Stimulated activated CD4-positive, alpha-beta T cell treated with anti-CD3 and anti-CD28 coated beads, Interleukin-2, amount 100 ng/mL, for 4 hours (primary cell): Measurements from ENCODE around the gene RC3H2.
"Not testable (repeated sequence)": the region's sequence is repeated elsewhere in the genome, so short reads cannot be mapped to it uniquely, and the experiment has no call there.

Experiments used
- DNase-seq: peaks from one replicate; pipeline ENCODE4 v3.0.0-alpha.2; 2020; ENCODE audit warnings: low read depth

RC3H2 gene

DNA sequence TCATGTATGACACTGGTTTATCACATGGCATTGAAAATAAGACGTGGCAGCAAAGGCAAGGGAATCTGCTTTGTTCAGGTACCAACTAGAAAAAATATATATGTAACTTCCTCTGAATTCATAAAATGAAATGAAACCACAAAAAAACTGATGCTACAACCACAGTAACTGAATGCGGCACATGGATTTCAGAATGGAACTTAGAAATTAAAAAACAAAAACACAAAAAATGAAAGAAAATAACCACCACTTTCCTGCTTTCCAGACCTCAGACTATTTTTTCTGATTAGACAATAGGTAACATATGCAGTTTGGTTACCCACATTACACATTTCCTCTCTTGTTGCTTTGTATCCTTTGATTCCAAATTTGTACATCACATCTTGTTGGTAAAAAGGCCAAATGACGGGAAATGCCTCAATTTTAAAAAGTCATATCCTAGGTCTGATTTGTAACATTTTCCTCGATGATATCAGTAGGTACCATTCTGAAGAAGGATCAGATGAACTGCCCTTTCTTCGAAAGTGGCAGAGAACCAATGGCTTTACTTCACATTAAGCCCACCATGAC, 58.7 kb downstream of the RC3H2 start:
- no peak for DNase-seq

DNA sequence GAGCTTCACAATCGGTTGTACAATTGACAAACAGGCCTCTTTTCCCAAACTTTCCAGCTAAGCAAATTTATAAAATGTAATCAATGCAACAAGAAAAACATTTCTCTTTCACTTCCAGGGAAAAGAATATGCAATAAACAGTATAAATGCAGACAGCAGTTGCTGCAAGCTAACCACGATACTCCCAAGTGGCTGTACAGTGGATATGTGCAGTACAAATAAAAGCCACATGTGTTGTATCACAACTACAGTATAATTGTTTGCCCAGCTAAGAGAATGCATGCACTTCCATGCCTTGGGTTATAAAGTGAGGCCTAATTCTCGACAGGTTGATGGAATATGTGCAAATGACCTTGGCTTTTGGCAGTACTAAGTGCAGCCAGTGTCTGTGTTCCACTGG, 60.0 kb downstream of the RC3H2 start:
- DNase-seq = no peak

DNA sequence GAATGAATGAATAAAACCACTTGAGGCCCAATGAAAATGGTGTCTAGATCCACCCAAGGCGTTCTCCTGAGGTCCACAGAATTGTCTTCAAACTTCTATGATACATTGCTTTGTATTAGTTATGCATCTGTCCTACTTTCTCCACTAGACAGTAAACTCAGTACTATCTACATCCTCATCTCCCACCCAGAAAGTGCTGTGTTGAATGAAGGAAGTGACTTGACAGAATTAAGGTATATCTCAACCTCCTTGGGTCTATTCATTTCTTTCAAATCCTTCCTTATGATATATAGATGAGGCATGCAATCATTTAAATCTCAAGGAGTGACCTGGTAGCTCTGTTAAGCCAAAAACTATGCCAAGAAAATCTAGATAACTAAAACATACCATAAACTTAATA, 61.0 kb downstream of the RC3H2 start:
- DNase-seq = no peak

DNA sequence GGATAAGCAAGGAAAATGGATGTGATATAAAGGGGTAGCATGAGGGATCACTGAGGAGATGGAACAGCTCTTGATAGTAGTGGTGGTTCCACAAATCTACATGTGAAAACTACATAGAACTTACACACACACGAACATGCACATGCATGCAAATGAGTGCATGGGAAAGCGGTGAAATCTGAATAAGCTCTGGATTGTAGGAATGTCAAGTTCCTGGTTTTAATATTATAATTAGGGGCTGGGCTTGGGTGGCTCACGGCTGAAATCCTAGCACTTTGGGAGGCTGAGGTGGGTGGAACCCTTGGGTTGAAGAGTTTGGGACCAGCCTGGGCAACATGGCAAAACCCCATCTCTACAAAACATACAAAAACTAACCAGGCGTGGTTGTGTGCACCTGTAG, 63.7 kb downstream of the RC3H2 start:
- no peak for DNase-seq

DNA sequence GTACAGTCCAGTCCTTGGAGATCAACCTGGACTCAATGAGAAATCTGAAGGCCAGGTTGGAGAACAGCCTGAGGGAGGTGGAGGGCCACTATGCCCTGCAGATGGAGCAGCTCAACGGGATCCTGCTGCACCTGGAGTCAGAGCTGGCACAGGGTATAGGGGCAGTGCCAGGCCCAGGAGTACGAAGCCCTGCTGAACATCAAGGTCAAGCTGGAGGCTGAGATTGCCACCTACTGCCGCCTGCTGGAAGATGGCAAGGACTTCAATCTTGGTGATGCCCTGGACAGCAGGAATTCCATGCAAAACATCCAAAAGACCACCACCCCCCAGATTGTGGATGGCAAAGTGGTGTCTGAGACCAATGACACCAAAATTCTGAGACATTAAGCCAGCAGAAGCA, 66.7 kb downstream of the RC3H2 start:
- not testable (repeated sequence) for DNase-seq

DNA sequence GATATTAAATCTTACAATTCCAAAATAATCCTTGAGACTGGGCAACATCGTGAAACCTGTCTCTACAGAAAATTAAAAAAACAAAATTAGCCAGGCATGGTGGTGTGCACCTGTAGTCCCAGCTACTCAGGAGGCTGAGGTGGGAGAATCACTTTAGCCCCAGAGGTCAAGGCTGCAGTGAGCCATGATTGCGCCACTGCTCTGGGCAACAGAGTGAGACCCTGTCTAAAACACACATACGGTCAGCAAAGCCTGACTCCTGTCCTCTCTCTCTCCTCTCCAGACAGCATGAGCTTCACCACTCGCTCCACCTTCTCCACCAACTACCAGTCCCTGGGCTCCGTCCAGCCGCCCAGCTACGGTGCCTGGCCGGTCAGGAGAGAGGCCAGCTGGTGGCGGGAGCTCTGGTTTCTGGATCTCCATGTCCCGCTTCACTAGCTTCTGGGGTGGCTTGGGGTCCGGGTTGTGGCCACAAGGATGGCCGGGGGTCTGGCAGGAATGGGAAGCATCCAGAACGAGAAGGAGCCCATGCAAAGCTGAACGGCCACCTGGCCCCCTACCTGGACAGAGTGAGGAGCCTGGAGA, 67.8 kb downstream of the RC3H2 start:
- DNase-seq = no peak

DNA sequence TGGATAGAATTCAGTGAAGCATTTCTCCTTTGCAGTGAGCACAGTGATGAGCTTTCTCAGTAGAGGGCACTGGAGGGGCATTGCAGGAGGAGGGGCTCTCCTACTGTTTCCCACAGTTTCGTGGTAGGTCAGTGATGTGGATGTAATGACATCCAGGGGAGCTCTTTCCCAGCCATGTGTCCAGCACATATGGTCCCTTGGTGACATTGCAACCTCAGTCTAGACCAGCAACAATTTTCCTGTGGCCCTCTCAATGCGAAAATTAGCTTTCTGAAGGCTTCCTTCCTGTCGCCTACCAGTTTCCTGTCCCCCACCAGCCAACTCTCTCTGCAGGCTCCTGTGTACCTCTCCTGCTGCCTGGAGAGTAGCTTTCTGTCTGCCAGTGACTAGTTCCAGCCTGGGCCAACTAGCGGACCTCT, 69.8 kb downstream of the RC3H2 start:
- DNase-seq = no peak

DNA sequence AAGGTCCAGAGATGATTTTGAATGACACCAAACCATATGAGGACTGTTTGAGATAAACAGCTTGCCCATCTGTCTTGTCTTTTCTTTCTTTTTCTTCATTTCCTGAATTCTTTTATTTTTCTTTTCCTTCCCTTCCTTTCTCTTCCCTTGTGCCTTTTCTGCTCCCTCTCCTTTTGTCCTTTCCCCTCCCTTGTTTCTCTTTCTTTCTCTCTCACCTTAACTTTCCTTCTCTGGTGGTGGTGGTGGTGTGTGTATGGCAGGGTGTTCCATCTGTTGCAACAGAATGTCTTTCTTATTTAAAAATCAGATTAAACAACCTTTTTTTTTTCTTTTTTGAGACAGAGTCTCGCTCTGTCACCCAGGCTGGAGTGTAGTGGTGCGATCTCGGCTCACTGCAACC, 73.0 kb downstream of the RC3H2 start:
- DNase-seq = no peak

DNA sequence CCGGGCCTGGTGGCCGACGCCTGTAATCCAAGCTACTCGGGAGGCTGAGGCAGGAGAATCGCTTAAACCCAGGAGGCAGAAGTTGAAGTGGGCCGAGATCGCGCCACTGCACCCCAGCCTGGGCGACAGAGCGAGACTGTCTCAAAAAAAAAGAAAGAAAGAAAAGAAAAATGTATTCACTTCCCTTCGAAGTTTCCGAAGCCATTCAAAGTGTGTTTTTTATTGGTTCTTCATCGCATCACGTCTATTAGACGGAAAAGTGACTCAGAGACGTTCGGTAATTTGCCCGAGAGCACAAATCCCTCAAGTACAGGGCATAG, 76.2 kb downstream of the RC3H2 start:
- DNase-seq = not testable (repeated sequence)

DNA sequence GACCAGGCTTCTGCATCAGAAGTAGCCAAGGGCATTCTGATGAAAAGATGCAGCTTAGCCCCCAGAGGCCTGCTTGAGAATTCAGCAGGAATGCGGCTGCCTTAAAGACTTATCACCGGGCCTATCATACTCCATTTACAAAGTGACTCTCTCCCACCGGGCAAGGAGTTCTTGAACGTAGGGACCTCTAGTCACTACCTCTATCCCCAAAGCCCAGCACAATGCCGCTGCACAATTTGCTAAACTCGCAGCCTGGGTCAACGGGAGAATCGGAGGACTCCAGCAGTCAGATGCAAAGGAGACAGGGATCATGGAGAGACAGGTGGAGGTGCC, 77.4 kb downstream of the RC3H2 start:
- DNase-seq = no peak

DNA sequence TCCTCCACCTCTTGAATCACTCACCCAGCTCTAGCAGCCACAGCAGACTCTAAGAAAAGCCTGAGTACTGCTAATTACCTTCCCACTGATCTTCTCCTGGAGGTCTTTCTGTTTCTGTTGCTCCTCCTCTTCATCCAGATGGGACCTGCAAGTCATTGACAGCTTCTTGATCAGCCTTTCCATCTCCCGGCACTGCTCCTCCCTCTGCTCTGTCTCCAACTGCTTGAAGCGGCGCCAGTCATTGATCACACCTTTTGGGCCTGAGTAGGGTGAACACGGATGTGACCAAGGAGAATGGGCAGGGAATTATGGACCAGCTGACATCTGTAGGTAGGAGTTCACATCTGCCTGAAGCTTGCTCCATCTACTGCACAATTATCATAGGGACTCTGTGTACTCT, 82.2 kb downstream of the RC3H2 start:
- no peak for DNase-seq

DNA sequence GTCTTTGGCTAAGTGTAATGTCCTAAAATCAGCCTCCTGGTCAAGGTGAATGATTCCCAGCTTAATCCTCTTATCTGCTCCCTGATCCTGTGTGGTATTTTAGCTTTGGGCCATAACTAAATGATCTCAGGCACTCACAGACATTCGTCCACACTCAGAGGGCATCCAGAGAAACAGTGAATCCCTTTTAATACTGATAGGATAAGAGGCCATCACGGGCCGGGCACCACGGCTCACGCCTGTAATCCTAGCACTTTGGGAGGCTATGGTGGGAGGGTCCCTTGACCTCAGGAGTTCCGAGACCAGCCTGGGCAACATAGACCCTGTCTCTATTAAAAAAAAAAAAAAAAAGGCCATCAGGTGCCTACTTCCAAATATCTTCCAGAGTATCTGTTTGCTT, 83.1 kb downstream of the RC3H2 start:
- DNase-seq = no peak

DNA sequence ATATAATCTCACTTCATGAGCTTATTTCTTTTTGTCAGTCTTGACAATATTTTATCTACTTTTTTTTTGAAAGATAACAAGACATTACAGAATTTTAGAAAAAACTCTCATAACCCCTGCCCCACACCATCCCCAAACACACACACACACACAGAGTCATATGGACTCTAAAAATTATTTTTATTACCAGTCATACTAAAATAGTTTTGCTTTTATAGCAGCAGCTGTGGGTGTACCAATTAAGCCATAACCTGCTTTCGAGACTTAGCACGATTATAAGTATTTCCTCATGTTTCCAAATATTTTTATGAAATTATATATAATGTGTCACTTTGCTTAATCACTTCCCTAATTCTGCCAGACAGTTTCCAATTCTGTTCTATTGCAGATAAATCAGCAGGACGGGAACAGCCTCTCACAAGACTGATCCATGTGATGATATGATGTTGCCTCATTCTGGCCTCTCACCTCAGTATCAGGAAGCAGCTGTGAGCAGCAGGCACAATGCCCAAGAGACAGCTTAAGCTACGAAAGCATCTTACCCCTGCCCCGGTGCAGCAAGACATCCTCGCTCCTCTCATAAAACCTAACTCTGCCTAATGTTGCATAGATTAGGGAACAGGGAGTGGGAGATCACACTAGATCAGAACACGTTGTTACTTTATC, 83.7 kb downstream of the RC3H2 start:
- DNase-seq = no peak

DNA sequence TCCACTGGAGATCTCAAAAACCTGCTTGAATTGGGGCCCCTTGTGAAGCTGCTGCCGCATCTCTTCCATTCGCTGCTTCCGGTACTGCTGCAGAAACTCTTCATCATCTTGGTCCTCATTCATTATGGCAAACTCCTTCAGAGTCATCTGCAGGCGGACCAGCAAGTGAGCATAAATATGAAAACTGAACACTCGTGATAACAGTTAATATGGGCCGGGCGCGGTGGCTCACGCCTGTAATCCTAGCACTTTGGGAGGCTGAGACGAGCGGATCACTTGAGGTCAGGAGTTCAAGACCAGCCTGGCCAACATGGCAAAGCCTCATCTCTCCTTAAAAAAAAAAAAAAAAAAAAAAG, 84.7 kb downstream of the RC3H2 start:
- DNase-seq = no peak

DNA sequence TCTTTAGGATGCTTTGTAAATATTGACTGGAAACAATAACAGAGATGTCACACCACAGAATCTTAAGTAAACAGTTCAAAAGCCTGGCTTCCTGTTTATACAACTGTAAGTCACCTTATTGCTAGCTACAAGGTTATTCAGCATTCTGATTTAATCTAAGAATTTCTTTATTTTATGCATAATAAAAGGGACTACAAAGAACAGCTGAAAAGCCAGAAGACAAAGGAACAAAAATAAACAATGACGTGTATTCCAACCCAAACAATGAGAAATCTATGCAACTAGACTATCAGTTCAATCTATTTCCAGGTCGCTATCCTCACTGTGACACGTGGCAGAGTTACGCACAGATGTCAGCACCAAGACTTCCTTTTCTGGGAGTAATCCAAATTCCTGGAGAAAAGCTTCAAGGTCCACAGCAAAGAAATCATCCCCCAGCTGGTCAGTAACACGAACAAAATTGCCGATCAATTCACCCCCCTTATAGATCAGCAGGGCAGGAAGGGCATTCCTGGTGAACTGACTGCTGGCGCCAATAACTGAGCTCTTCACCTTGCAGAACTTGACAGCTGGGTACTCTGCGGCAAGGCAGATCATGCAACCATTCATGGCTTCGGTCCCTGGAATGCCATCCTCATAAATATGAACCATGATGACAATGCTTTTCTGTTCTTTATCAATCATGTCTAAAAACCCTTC, 85.2 kb downstream of the RC3H2 start:
- no peak for DNase-seq

DNA sequence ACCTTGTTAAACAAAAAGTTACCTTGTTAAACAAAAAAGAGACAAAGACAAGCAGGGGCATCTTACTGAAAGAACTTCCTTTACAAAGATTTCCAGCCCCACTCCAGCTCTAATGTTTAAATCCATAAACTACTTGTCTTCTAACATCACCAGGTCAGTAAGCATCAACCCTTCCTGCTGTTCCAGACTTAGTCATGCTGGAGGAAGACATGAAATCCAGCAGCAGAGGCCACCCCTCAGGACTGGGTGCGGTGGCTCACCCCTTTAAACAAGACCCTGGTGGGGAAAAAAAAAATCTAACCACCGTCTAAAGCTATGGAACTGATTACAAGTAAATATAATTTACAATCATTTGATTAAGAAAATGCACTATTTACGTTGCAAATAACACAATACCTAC, 85.8 kb downstream of the RC3H2 start:
- no peak for DNase-seq

DNA sequence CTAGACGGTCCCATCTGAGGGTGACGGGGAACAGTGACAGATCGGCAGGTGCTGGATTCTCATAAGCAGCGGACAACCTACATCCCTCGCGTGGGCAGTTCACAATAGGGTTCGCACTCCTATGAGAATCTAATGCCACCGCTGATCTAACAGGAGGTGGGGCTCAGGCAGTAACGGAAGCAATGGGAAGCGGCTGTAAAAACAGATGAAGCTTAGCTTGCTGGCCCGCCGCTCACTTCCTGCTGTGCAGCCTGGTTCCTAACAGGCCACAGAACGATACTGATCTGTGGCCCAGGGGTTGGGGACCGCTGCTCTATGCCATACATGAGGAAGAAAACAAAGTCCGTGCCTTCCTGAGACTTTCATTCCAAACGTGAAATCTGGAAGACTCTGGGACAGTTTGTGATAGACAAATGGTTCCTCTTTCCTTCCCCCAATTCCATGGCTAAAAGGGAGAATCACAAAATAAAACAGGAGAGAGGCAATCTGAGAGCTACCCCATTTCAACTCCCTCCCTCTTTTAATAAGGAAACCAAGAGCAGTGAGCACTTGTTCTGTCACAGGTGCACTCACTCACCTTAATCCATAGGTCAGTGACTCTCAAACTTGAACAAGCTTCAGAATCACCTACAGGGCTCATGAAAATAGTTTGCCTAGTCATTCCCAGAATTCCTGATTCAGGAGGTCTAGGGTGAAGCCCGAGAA, 88.8 kb downstream of the RC3H2 start:
- DNase-seq = peak; percentile 20

DNA sequence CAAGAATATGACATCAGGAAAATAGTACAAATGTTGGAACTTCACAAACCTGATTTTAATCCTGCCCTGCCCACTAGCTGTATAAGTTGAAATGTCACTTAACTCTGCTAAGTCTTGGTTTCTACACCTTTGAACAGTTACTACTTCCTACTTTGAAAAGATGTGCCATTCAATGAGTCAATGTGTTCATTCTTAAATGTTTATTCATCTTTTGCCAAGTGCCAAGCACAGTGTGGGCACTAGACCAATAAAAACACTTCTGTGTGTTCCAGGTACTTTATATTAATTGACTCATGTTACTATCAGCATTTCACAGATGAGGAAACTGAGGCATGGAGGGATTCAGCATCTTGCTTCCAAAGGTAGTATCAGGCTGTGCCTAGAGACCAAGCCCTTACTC, 89.6 kb downstream of the RC3H2 start:
- DNase-seq = no peak

DNA sequence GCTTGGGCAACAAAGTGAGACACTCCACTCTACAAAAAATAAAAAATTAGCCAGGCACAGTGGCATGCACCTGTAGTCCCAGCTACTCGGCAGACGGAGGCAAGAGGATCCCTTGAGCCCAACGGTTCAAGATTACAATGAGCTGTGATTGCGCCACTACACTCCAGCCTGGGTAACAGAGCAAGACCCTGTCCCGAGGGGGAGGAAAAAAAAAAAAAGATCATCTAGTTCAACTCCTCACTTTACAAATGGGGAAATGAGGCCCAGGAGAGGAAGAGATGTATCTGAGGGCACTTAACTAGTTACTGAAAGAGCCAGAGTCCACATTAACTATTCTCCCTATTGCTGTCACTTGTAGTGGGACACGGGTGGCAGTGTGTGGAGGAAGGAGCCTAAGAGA, 90.6 kb downstream of the RC3H2 start:
- DNase-seq = no peak

DNA sequence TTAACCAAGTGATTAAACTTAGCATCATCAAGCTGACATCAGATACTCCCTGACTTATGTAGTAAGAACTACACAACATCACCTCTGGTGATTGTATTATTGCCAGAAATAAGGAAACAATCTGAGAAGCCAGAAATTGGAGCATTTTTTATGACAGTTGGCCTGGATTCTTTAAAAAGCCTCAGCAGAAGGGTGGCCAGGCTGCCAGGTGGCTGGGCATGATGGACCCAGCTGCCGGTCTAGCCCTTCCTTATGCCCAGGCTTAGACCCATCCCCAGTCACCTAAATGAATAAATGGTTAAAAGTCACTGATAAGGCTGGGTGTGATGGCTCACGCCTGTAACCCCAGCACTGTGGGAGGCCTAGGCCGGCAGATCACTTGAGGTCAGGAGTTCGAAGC, 92.4 kb downstream of the RC3H2 start:
- DNase-seq = no peak

DNA sequence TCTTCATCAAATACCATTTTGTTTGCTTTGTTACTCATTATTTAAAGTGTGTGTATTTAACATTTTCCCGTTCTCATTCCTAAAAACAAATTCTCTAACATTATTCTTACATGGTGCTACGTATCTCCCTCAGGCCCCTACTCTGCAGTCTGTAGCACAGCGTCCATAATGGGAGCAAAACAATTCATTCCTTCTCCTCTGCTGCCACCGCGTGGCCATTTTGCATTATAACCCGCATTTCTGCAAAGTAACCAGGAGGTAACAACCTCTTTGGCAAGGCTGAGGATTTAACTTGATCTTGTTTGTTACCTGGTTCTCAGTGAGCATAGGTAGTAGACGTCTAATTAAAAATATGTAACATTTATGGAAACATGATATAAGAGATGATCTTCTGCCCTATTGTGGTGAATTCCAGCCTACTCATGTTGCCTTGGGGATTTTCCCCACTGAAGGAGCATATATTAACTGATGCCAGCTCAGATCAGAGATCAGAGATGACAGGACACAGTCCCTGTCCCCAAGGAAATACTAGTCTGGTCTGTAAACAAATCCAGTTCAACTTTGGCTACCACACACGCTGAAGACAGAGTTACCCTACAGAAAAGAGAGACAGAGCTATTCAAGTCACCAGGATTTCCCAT, 94.7 kb downstream of the RC3H2 start:
- peak; percentile 61 for DNase-seq

DNA sequence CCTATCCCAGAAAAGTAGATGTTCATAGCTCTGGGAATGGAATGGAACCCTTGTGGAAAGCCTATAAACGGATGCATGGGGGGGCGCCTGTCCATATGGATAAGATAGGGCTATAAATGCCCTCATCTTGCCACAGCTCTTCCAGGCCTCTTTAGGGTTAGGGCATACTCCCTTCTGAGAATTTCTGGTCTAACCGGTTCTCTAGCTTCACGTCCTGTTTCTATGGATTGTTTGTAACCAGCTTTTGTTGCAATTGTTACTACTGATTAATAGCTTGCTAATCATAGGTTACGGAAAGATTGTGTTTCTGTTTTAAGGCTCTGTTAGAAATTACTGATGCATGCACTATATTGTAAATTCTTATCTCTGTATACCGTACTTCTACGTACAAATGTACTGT, 95.9 kb downstream of the RC3H2 start:
- not testable (repeated sequence) for DNase-seq

DNA sequence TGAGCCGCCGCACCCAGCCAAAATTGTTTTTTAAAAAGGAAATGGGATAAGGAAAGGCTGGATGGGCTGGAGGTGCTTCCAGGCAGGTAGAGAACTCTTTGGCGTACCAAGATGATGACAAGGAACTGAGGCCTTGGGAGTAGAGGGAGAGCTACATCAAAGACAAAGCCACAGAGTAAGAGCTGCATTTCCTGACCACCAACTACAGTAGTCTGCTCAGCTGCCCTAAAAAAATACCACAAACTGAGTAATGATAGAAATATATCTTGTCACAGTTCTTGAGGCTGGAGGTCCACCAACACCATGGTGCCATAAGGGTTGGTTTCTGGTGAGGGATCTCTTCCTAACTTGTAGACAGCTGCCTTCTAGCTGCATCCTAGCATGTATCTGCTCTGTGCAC, 97.0 kb downstream of the RC3H2 start:
- DNase-seq = no peak
